ENCODE measurements around the gene SEL1L2. TPM values are rescaled to one million over a fixed set of nuclear protein-coding genes. Genes with fewer than 3 reads are reported as not detected.

The SEL1L2 gene
- total RNA-seq, 1 experiment from 2014 or later, result not detected

DNA sequence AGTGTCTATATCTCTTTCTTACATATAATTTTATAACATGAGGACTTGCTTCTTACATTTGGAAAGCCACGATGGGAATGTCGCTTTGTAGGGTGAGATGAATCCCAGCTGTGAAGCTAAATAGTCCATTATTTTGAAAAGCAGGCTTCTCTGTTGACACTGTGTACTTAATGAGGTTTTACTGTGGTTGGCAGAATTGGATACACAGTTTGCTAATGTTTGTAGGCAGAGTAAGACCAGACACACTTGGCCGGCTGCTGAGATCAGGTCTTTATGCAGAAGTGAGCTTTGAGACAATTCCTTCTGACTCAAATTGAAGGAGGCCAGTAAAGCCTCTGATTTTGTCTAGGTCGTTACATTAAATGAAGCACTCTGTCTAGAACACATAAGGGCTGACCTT, 112.6 kb downstream of the SEL1L2 start:
- no peak overlapping the region for H3K27ac Mint-ChIP-seq
- TF ChIP-seq, protein P1, sequence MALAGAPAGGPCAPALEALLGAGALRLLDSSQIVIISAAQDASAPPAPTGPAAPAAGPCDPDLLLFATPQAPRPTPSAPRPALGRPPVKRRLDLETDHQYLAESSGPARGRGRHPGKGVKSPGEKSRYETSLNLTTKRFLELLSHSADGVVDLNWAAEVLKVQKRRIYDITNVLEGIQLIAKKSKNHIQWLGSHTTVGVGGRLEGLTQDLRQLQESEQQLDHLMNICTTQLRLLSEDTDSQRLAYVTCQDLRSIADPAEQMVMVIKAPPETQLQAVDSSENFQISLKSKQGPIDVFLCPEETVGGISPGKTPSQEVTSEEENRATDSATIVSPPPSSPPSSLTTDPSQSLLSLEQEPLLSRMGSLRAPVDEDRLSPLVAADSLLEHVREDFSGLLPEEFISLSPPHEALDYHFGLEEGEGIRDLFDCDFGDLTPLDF (CRISPR knock-in tag; IDR thresholded peaks at IDR 0.05), result no peak
- TF ChIP-seq JAZF1 (CRISPR knock-in tag; IDR thresholded peaks at IDR 0.05), result no peak
- TF ChIP-seq NFYB (CRISPR knock-in tag; conservative IDR thresholded peaks at IDR 0.05; ENCODE audit: low read depth), result no peak
- no peak for TF ChIP-seq SMAD3 (CRISPR knock-in tag; IDR thresholded peaks at IDR 0.05; ENCODE audit: borderline replicate concordance)
- TF ChIP-seq OVOL2 (CRISPR knock-in tag; IDR thresholded peaks at IDR 0.05; ENCODE audit: borderline replicate concordance), result no peak
- no peak for TF ChIP-seq RELA (CRISPR knock-in tag; IDR thresholded peaks at IDR 0.05; ENCODE audit: borderline replicate concordance)
- TF ChIP-seq ZNF396 (CRISPR knock-in tag; IDR thresholded peaks at IDR 0.05; ENCODE audit: borderline replicate concordance), result no peak
- ChIA-PET CTCF (interaction anchor here (1.2 kb wide), 1 partner anchor 158 kb away, joined by 3 read pairs; no protein-coding TSS in a partner anchor), POLR2A (no interaction called here)
- no peaks in the 10 kb centered on the region; the same call in 1 of the 2 replicates for H3K27me3 Mint-ChIP-seq (ENCODE audit: low read depth)
- no peaks in the 10 kb centered on the region for H3K36me3 Mint-ChIP-seq
- ATAC-seq (no peak), DNase-seq (ENCODE audit: low spot score) (no peak)
- H3K9me3 Mint-ChIP-seq, result no peaks in the 10 kb centered on the region
- no peak overlapping the region for H3K4me3 Mint-ChIP-seq
- peaks cover 42% of the 10 kb centered on the region for H3K4me1 Mint-ChIP-seq

DNA sequence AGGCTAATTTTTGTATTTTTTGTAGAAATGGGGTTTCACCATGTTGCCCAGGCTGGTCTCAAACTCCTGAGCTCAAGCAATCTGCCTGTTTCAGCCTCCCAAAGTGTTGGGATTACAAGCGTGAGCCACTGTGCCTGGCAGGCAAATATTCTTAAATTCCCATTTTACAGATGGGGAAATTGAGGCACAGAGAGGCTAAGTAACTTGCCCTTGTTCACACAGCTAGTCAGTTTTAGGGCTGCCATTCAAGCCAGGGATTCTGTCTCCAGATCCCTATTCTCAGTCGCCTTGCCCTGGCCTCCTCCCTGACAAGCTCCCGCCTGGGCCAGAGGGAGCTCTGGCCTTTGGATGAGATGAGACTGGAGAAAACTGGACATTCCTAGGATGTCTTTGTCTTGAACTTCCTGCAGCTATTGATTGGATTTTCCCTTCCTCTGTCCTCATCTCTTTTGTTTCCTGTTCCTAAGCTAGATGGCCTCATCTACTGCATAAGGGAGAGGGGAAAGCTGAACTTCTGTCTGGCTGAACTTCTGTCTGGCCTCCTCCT, 115.1 kb downstream of the SEL1L2 start:
- TF ChIP-seq SP1 (CRISPR knock-in tag; conservative IDR thresholded peaks at IDR 0.05) (no peak), RORB (CRISPR knock-in tag; IDR thresholded peaks at IDR 0.05) (no peak), ZBTB21 (CRISPR knock-in tag; IDR thresholded peaks at IDR 0.05; ENCODE audit: borderline replicate concordance) (no peak), SMAD3 (CRISPR knock-in tag; IDR thresholded peaks at IDR 0.05; ENCODE audit: borderline replicate concordance) (no peak), GTF2I (CRISPR knock-in tag; conservative IDR thresholded peaks at IDR 0.05) (peak; percentile 64; the same call in 1 of the 2 replicates), RELA (CRISPR knock-in tag; IDR thresholded peaks at IDR 0.05; ENCODE audit: borderline replicate concordance) (no peak)
- TF ChIP-seq, protein P2, sequence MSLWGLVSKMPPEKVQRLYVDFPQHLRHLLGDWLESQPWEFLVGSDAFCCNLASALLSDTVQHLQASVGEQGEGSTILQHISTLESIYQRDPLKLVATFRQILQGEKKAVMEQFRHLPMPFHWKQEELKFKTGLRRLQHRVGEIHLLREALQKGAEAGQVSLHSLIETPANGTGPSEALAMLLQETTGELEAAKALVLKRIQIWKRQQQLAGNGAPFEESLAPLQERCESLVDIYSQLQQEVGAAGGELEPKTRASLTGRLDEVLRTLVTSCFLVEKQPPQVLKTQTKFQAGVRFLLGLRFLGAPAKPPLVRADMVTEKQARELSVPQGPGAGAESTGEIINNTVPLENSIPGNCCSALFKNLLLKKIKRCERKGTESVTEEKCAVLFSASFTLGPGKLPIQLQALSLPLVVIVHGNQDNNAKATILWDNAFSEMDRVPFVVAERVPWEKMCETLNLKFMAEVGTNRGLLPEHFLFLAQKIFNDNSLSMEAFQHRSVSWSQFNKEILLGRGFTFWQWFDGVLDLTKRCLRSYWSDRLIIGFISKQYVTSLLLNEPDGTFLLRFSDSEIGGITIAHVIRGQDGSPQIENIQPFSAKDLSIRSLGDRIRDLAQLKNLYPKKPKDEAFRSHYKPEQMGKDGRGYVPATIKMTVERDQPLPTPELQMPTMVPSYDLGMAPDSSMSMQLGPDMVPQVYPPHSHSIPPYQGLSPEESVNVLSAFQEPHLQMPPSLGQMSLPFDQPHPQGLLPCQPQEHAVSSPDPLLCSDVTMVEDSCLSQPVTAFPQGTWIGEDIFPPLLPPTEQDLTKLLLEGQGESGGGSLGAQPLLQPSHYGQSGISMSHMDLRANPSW (CRISPR knock-in tag; conservative IDR thresholded peaks at IDR 0.05; ENCODE audit: low read depth), result no peak
- ChIA-PET POLR2A (interaction anchor here (0.6 kb wide), 1 partner anchor 439 kb away, joined by 5 read pairs; no protein-coding TSS in a partner anchor), CTCF (interaction anchor here (1.4 to 1.9 kb wide), 2 partner anchors 10 to 23 kb away, joined by 3 to 8 read pairs; no protein-coding TSS in a partner anchor)
- DNase-seq (ENCODE audit: low spot score) (no peak), ATAC-seq (0 out of 2 replicates have a peak, but pooled peaks have one; percentile 4)
- H3K4me1 Mint-ChIP-seq, result peaks cover 42% of the 10 kb centered on the region
- H3K9me3 Mint-ChIP-seq, result peaks cover 8% of the 10 kb centered on the region; the same call in 1 of the 2 replicates
- H3K4me3 Mint-ChIP-seq, result no peak overlapping the region
- no peaks in the 10 kb centered on the region; the same call in 1 of the 2 replicates for H3K27me3 Mint-ChIP-seq (ENCODE audit: low read depth)
- no peaks in the 10 kb centered on the region for H3K36me3 Mint-ChIP-seq
- H3K27ac Mint-ChIP-seq, result peak overlapping the region; percentile 51

- Mint-ChIP-seq H3K4me1 (peaks cover 42% of the 10 kb centered on the region), H3K27ac (peak overlapping the region; percentile 91), H3K36me3 (no peaks in the 10 kb centered on the region), H3K27me3 (ENCODE audit: low read depth) (no peaks in the 10 kb centered on the region; the same call in 1 of the 2 replicates), H3K4me3 (peak overlapping the region; percentile 50), H3K9me3 (peaks cover 8% of the 10 kb centered on the region; the same call in 1 of the 2 replicates)
- POLR2A ChIA-PET, result interaction anchor here (0.6 kb wide), 1 partner anchor 439 kb away, joined by 5 read pairs; no protein-coding TSS in a partner anchor
- CTCF ChIA-PET, result interaction anchor here (0.9 to 1.9 kb wide), 7 partner anchors 9 to 180 kb away, joined by 3 to 8 read pairs (median 5); partner anchors contain the start of gene MACROD2
- DNase-seq (ENCODE audit: low spot score) (no peak), ATAC-seq (peak; percentile 76)
- TF ChIP-seq ZNF671 (CRISPR knock-in tag; IDR thresholded peaks at IDR 0.05) (no peak), ZNF425 (CRISPR knock-in tag; conservative IDR thresholded peaks at IDR 0.05) (no peak), ZNF317 (CRISPR knock-in tag; IDR thresholded peaks at IDR 0.05; ENCODE audit: borderline replicate concordance, low read depth) (no peak), TP53 (CRISPR knock-in tag; IDR thresholded peaks at IDR 0.05) (no peak), SP1 (CRISPR knock-in tag; conservative IDR thresholded peaks at IDR 0.05) (no peak), ZNF121 (CRISPR knock-in tag; IDR thresholded peaks at IDR 0.05) (no peak), FOXJ3 (CRISPR knock-in tag; IDR thresholded peaks at IDR 0.05; ENCODE audit: borderline replicate concordance) (no peak), USF1 (CRISPR knock-in tag; IDR thresholded peaks at IDR 0.05) (no peak), KAT7 (CRISPR knock-in tag; IDR thresholded peaks at IDR 0.05; ENCODE audit: borderline replicate concordance) (no peak), IRF2 (CRISPR knock-in tag; IDR thresholded peaks at IDR 0.05; ENCODE audit: borderline replicate concordance, low read depth) (no peak), NFATC4 (CRISPR knock-in tag; IDR thresholded peaks at IDR 0.05) (no peak)
- TF ChIP-seq, protein P3, sequence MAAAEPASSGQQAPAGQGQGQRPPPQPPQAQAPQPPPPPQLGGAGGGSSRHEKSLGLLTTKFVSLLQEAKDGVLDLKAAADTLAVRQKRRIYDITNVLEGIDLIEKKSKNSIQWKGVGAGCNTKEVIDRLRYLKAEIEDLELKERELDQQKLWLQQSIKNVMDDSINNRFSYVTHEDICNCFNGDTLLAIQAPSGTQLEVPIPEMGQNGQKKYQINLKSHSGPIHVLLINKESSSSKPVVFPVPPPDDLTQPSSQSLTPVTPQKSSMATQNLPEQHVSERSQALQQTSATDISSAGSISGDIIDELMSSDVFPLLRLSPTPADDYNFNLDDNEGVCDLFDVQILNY (CRISPR knock-in tag; IDR thresholded peaks at IDR 0.05), result no peak
These were observed 115.8 kb downstream of the SEL1L2 start for GRCh38 chr20:13874394-13875157.

Data from WTC11 (cell line).